Tibial nerve (tissue), 4 donors: Measurements from ENCODE around the gene RUSC2. TPM values are rescaled to one million over a fixed set of nuclear protein-coding genes. Genes with fewer than 3 reads are reported as not detected.
"Not testable (repeated sequence)": the region's sequence is repeated elsewhere in the genome, so short reads cannot be mapped to it uniquely, and the experiment has no call there.

Experiments
- DNase-seq, 2 donors: peaks; one replicate each; pipeline ENCODE4 v3.0.0-alpha.2; 2019; ENCODE audit warnings: low spot score in 2 of 2
- H3K27ac ChIP-seq, 4 donors: fragments of 200-600 bp; sonication (generic) in 3 of 4; one replicate each; pipeline ENCODE4 v1.5.1; 2017 to 2019; ENCODE audit warnings: mild to moderate bottlenecking in 1 of 4
- H3K27me3 ChIP-seq, 2 donors: fragments of 200-600 bp; sonication (generic) in 1 of 2; one replicate each; pipeline versions ENCODE4 v1.5.1 to v1.6.0; 2017 to 2019
- H3K36me3 ChIP-seq, 3 donors: fragments of 200-600 bp; sonication (generic); one replicate each; pipeline ENCODE4 v1.5.1; 2018 to 2019
- H3K4me1 ChIP-seq, 4 donors: fragments of 200-600 bp; sonication (generic) in 3 of 4; one replicate each; pipeline ENCODE4 v1.5.1; 2017 to 2019
- H3K4me3 ChIP-seq, 4 donors: fragments of 200-600 bp; sonication (generic) in 3 of 4; one replicate each; pipeline ENCODE4 v1.5.1; 2017 to 2019; ENCODE audit warnings: mild to moderate bottlenecking in 1 of 4, moderate library complexity in 1 of 4
- H3K9me3 ChIP-seq, 4 donors: fragments of 200-600 bp; sonication (generic) in 3 of 4; one replicate each; pipeline ENCODE4 v1.5.1; 2017 to 2019
- CTCF ChIP-seq, 5 experiments: fragments of 200-600 bp in 3 of 5; fragments of 450-650 bp in 2 of 5; sonication (generic) in 3 of 5; IDR thresholded peaks; one replicate each; pipeline ENCODE4 v1.5.1; 2016 to 2019; ENCODE audit warnings: antibody characterized with exemption in 5 of 5, mild to moderate bottlenecking in 3 of 5, moderate library complexity in 2 of 5
- EP300 ChIP-seq, 2 donors: sonication (generic); formaldehyde crosslinking; IDR thresholded peaks; one replicate each; pipeline ENCODE4 v1.6.1; 2017; ENCODE audit warnings: antibody characterized with exemption in 2 of 2, mild to moderate bottlenecking in 1 of 2
- POLR2A ChIP-seq, 2 donors: fragments of 450-650 bp; IDR thresholded peaks; one replicate each; pipeline ENCODE4 v1.6.1; 2017; ENCODE audit warnings: antibody characterized with exemption in 2 of 2, mild to moderate bottlenecking in 2 of 2, moderate library complexity in 2 of 2
- WGBS, 2 donors: methylation state at CpG; one replicate each; pipeline ENCODE4 v1.1.5; 2018; 5-methylcytosine and 5-hydroxymethylcytosine counted together
- total RNA-seq, 4 donors: library from RNA; depleted of rRNA; stranded (reverse); fragments of >200 nt; gene quantifications; one replicate each; pipeline ENCODE4 v1.1.0, GENCODE V29; 2016

RUSC2 gene
- total RNA-seq, 4 donors from 2014 or later = 28.8 to 39.3 (median 35.4) TPM

- no peak for TF ChIP-seq CTCF (IDR thresholded peaks at IDR 0.05)
- no peak for TF ChIP-seq EP300 (IDR thresholded peaks at IDR 0.05)
- TF ChIP-seq POLR2A (IDR thresholded peaks at IDR 0.05) = no peak
- Histone ChIP-seq H3K4me3 (no peak overlapping the region), H3K27me3 (no peaks in the 10 kb centered on the region), H3K9me3 (no peaks in the 10 kb centered on the region), H3K4me1 (peaks cover 0 to 36% (median 7%) of the 10 kb centered on the region in 4 donors), H3K36me3 (peaks cover 0 to under 1% (median 0%) of the 10 kb centered on the region in 3 donors), H3K27ac (peak overlapping the region in 2 of 4 donors; percentile 93 to 98)
- DNase-seq = no peak
- 64 to 78% methylated on average over 10 of the region's 10 CpGs for WGBS, 2 donors
Measured at GRCh38 chr9:35488021-35488420, 1.9 kb upstream of the RUSC2 start.

- H3K27me3 ChIP-seq = no peaks in the 10 kb centered on the region
- TF ChIP-seq POLR2A (IDR thresholded peaks at IDR 0.05) (no peak), EP300 (IDR thresholded peaks at IDR 0.05) (no peak), CTCF (IDR thresholded peaks at IDR 0.05) (no peak)
- DNase-seq = no peak
- WGBS, 2 donors = 74 to 75% methylated on average over 10 of the region's 10 CpGs
- H3K36me3 ChIP-seq = peaks cover 0 to 8% (median 0%) of the 10 kb centered on the region in 3 donors
- H3K4me1 ChIP-seq = peaks cover 0 to 36% (median 7%) of the 10 kb centered on the region in 4 donors
- peak overlapping the region in 3 of 4 donors; percentile 53 to 97 (median 56) for H3K4me3 ChIP-seq
- H3K9me3 ChIP-seq = no peaks in the 10 kb centered on the region
- H3K27ac ChIP-seq = peak overlapping the region; percentile 93 to 98 (median 93)
Measured at GRCh38 chr9:35488566-35489312, 1.2 kb upstream of the RUSC2 start.

- 1 to 3% methylated on average over 44 of the region's 44 CpGs for WGBS, 2 donors
Measured at GRCh38 chr9:35490155-35490909, 421 bp downstream of the RUSC2 start.

GRCh38 chr9:35490910-35491465, 1.1 kb downstream of the RUSC2 start:
- H3K27me3 ChIP-seq = no peaks in the 10 kb centered on the region
- WGBS, 2 donors = 32 to 38% methylated on average over 12 of the region's 12 CpGs
- DNase-seq = no peak
- peaks cover 0 to 9% (median 0%) of the 10 kb centered on the region in 3 donors for H3K36me3 ChIP-seq
- no peaks in the 10 kb centered on the region for H3K9me3 ChIP-seq
- peak overlapping the region; percentile 93 to 98 (median 93) for H3K27ac ChIP-seq
- H3K4me1 ChIP-seq = peaks cover 0 to 36% (median 7%) of the 10 kb centered on the region in 4 donors
- TF ChIP-seq POLR2A (IDR thresholded peaks at IDR 0.05) = no peak
- TF ChIP-seq CTCF (IDR thresholded peaks at IDR 0.05) = no peak
- TF ChIP-seq EP300 (IDR thresholded peaks at IDR 0.05) = no peak
- H3K4me3 ChIP-seq = peak overlapping the region; percentile 53 to 97 (median 64)

More at GRCh38 chr9:35490155-35490909, 421 bp downstream of the RUSC2 start:
- Histone ChIP-seq H3K9me3 (no peaks in the 10 kb centered on the region), H3K27ac (peak overlapping the region; percentile 93 to 98 (median 93)), H3K27me3 (no peaks in the 10 kb centered on the region), H3K36me3 (peaks cover 0 to 9% (median 0%) of the 10 kb centered on the region in 3 donors), H3K4me3 (peak overlapping the region; percentile 53 to 97 (median 64)), H3K4me1 (peaks cover 0 to 36% (median 7%) of the 10 kb centered on the region in 4 donors)
- no peak for DNase-seq
- TF ChIP-seq CTCF (IDR thresholded peaks at IDR 0.05) = no peak

GRCh38 chr9:35493119-35493518, 3.2 kb downstream of the RUSC2 start:
- Histone ChIP-seq H3K4me1 (peaks cover 0 to 44% (median 11%) of the 10 kb centered on the region in 4 donors), H3K36me3 (peaks cover 0 to 13% (median 0%) of the 10 kb centered on the region in 3 donors), H3K27ac (peak overlapping the region in 1 of 4 donors; percentile 93)
- not testable (repeated sequence) for H3K4me3 ChIP-seq, DNase-seq, H3K9me3 ChIP-seq, H3K27me3 ChIP-seq
- WGBS, 2 donors = 92 to 93% methylated on average over 1 of the region's 1 CpG
